Transverse colon (tissue), 4 donors: ENCODE data around the gene DIPK1A. TPM values are rescaled to one million over a fixed set of nuclear protein-coding genes. Genes with fewer than 3 reads are reported as not detected.

Experiments
- DNase-seq: peaks from one replicate; pipeline ENCODE4 v3.0.0-alpha.2; 2019
- H3K27ac ChIP-seq, 4 donors: fragments of 200-600 bp; sonication (generic); 2 replicates each; pipeline ENCODE4 v1.5.1; 2016 to 2018; ENCODE audit warnings: inconsistent platforms in 4 of 4
- H3K27me3 ChIP-seq: fragments of 200-600 bp; sonication (generic); 2 replicates; pipeline ENCODE4 v1.5.1; 2017; ENCODE audit warnings: inconsistent platforms
- H3K36me3 ChIP-seq, 4 donors: fragments of 200-600 bp; sonication (generic); 2 replicates each; pipeline ENCODE4 v1.5.1; 2017 to 2019; ENCODE audit warnings: inconsistent platforms in 4 of 4
- H3K4me1 ChIP-seq, 4 donors: fragments of 200-600 bp; sonication (generic); 2 replicates each; pipeline ENCODE4 v1.5.1; 2017 to 2020; ENCODE audit warnings: inconsistent platforms in 4 of 4
- H3K4me3 ChIP-seq, 4 donors: fragments of 200-600 bp; sonication (generic); 1 replicate in 1 of 4; 2 replicates in 3 of 4; pipeline versions ENCODE4 v1.5.1 to v1.6.1; 2017 to 2019; ENCODE audit warnings: inconsistent platforms in 4 of 4
- H3K9me3 ChIP-seq, 2 donors: fragments of 200-600 bp; sonication (generic); 2 replicates each; pipeline ENCODE4 v1.5.1; 2017 to 2019; ENCODE audit warnings: inconsistent platforms in 2 of 2
- EP300 ChIP-seq: sonication (generic); formaldehyde crosslinking; IDR thresholded peaks from one replicate; pipeline ENCODE4 v1.6.1; 2017; ENCODE audit warnings: antibody characterized with exemption, low read depth
- POLR2A ChIP-seq: fragments of 450-650 bp; IDR thresholded peaks from one replicate; pipeline ENCODE4 v1.6.1; 2016; ENCODE audit warnings: antibody characterized with exemption, mild to moderate bottlenecking, moderate library complexity
- POLR2AphosphoS5 ChIP-seq, 3 donors: sonication (generic); formaldehyde crosslinking; IDR thresholded peaks; one replicate each; pipeline ENCODE4 v1.6.1; 2016; ENCODE audit warnings: antibody characterized with exemption in 3 of 3
- WGBS, 2 donors: methylation state at CpG; one replicate each; pipeline ENCODE4 v1.1.5; 2018; ENCODE audit warnings: low coverage in 1 of 2; 5-methylcytosine and 5-hydroxymethylcytosine counted together
- in situ Hi-C, 4 donors: fragments of 200-750 bp; cut with MboI; loops; one replicate each; pipeline versions ENCODE4 v1.15.0 to v1.15.1; 2017; ENCODE audit warnings: low sequenced_read_pairs in 3 of 4, low pct_ligation_motif_present in 1 of 4, low pct_unique_long_range_greater_than_20kb in 1 of 4
- intact Hi-C: fragments of 100-400 bp; cut with DNase I; formaldehyde crosslinking; loops from one replicate; pipeline ENCODE4 v1.15.1; 2023; ENCODE audit warnings: low total_unique reads
- total RNA-seq, 4 donors: library from RNA; depleted of rRNA; stranded (reverse); fragments of >200 nt; gene quantifications; one replicate each; pipeline ENCODE4 v1.1.0, GENCODE V29; 2016
- TF ChIP-seq, protein P1 (sequence below), 5 experiments: fragments of 200-600 bp in 3 of 5; fragments of 450-650 bp in 2 of 5; sonication (generic) in 3 of 5; IDR thresholded peaks; 1 replicate in 2 of 5; 2 replicates in 3 of 5; pipeline ENCODE4 v1.5.1; 2016 to 2017; ENCODE audit warnings: antibody characterized with exemption in 5 of 5, inconsistent platforms in 3 of 5, mild to moderate bottlenecking in 2 of 5, moderate library complexity in 1 of 5

DIPK1A gene
- total RNA-seq, 4 donors from 2014 or later = 6.0 to 17.9 (median 11.2) TPM

DNA sequence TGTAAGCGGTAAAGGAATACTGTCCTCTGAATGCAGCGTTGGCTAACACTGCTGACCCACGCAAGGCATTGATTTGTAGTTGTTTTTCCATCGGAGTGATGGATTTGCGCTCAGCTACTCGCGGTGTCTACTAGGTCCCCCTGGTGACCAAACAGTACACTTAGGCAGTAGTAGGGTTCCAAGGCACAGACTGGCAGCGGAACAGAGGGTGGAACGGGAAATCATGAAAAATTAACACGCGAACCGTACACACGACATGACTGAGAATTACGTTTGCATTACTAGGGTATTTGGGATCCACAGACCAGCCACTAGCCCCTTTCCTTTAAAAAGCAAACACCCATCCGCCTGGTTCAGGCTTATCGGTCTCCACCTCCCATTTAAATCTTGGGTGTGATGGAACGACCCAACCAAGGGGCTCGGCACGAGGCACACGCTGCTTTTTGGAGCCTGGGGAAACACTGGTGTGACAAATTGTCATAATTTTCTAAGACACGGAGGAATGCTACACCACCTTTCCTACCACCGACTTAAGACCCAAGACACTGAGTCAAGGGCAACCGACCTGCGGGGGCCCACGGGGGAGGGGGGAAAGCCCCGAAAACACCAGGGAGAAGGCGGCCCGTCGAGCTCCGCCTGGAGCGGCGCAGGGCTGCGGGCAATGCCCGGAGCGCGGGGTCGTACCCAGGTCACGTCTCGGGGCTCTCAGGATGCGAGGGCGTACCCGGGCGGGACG, 699 bp downstream of the DIPK1A start:
- Histone ChIP-seq H3K36me3 (no peaks in the 10 kb centered on the region), H3K9me3 (no peaks in the 10 kb centered on the region), H3K4me1 (peaks cover 13 to 46% (median 21%) of the 10 kb centered on the region in 4 donors), H3K27me3 (no peaks in the 10 kb centered on the region), H3K27ac (peak overlapping the region; percentile 96 to 98 (median 98)), H3K4me3 (peak overlapping the region; percentile 76 to 98 (median 90))
- WGBS, 2 donors = 0 to 1% methylated on average over 1 to 24 of the region's 44 CpGs
- in situ Hi-C loops (no loop called here), intact Hi-C loops (loop anchor here (10.0 kb wide), 1 partner anchor 106 kb away; no protein-coding TSS in a partner anchor)
- peak; percentile 72 to 85 (median 80) for TF ChIP-seq POLR2AphosphoS5 (IDR thresholded peaks at IDR 0.05)
- TF ChIP-seq POLR2A = peak; percentile 67
- TF ChIP-seq, protein P1, sequence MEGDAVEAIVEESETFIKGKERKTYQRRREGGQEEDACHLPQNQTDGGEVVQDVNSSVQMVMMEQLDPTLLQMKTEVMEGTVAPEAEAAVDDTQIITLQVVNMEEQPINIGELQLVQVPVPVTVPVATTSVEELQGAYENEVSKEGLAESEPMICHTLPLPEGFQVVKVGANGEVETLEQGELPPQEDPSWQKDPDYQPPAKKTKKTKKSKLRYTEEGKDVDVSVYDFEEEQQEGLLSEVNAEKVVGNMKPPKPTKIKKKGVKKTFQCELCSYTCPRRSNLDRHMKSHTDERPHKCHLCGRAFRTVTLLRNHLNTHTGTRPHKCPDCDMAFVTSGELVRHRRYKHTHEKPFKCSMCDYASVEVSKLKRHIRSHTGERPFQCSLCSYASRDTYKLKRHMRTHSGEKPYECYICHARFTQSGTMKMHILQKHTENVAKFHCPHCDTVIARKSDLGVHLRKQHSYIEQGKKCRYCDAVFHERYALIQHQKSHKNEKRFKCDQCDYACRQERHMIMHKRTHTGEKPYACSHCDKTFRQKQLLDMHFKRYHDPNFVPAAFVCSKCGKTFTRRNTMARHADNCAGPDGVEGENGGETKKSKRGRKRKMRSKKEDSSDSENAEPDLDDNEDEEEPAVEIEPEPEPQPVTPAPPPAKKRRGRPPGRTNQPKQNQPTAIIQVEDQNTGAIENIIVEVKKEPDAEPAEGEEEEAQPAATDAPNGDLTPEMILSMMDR (IDR thresholded peaks at IDR 0.05) = peak; percentile 49 to 81 (median 57)
- TF ChIP-seq EP300 = no peak
- DNase-seq = peak; percentile 74

DNA sequence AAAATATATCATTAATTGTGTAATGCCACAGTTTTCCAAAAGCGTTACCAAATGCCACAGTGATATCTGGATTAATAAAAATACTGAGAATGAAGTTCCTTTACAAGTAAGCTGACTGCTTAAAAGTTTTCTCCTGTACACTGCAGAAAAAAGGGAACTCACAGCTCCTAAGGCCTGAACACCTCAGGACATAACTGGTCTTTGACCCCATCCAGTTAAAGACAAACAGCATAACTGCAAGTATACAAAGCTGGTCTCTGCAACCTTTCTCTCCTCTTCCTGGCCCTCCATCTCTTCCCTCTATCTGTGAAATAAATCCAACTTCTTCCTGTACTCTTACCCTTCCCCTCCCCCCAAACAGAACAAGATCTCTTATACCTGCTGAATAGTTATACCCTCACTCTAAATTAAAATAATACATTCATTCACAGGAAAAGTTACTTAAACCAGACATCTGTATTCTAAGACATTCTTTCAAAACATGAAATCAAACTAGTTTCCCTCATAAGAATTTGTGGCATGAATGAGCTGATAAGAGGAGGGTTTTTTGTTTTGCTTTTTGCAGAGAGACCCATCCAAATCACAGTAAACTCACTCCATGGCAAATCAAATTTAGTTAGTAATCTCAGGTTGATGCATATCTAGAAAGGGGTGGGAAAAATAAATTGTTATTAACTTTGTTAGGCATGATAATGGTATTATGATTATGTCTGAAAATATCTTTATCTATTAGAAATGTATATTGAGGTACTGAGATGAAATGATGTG, 2.9 kb downstream of the DIPK1A start:
- H3K27ac ChIP-seq = peak overlapping the region; percentile 10 to 98 (median 97)
- intact Hi-C loops = no loop called here
- in situ Hi-C loops = no loop called here
- no peak overlapping the region for H3K4me3 ChIP-seq
- H3K9me3 ChIP-seq = no peaks in the 10 kb centered on the region
- TF ChIP-seq EP300 (no peak), POLR2AphosphoS5 (IDR thresholded peaks at IDR 0.05) (no peak), POLR2A (no peak)
- TF ChIP-seq, protein P1 (IDR thresholded peaks at IDR 0.05) = no peak
- H3K36me3 ChIP-seq = no peaks in the 10 kb centered on the region
- 52 to 64% methylated on average over 1 of the region's 1 CpG for WGBS, 2 donors
- H3K27me3 ChIP-seq = no peaks in the 10 kb centered on the region
- no peak for DNase-seq
- H3K4me1 ChIP-seq = peaks cover 13 to 46% (median 21%) of the 10 kb centered on the region in 4 donors

DNA sequence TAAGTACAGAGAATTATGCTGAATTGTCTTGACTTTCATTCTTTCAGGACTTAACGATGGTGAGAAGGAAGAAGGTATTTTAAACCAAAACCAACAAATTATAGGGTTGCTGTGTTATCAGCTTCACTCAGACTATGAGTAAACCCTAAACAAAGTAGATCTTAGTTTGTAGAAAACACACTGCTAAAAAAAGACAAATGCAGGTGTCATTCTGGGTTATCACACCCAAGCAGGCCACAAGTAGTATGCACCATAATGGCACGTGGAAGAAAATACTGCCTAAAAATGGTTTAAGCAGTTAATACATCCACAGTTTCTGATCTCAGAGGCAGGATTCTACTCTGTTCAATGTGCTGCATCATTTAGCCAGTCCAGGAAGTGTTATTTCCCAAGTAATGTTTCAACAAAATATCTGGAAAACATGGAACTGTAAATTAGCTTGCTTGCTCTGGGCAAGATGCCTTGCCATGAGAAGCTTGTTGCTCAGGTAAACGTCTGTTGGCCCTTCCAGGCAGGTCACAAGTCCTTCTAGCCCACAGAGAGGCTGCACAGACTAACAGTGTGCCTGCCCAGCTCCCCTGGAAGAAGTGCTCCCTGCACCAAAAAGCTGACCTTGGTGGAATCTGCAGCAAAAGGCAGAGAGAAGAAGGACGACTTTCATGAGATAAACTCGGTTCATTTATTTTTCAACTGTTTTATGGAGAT, 4.1 kb downstream of the DIPK1A start:
- Histone ChIP-seq H3K27ac (peak overlapping the region; percentile 9 to 98 (median 65)), H3K9me3 (no peaks in the 10 kb centered on the region), H3K36me3 (no peaks in the 10 kb centered on the region), H3K27me3 (no peaks in the 10 kb centered on the region), H3K4me3 (no peak overlapping the region), H3K4me1 (peaks cover 13 to 49% (median 19%) of the 10 kb centered on the region in 4 donors)
- WGBS, 2 donors = 52 to 70% methylated on average over 4 to 5 of the region's 5 CpGs
- TF ChIP-seq POLR2A = no peak
- TF ChIP-seq EP300 = no peak
- TF ChIP-seq POLR2AphosphoS5 (IDR thresholded peaks at IDR 0.05) = no peak
- TF ChIP-seq, protein P1 (IDR thresholded peaks at IDR 0.05) = no peak
- intact Hi-C loops (no loop called here), in situ Hi-C loops (no loop called here)
- DNase-seq = no peak
